Stimulated activated CD4-positive, alpha-beta T cell treated with anti-CD3 and anti-CD28 coated beads, Interleukin-1b, Interleukin-23, amount 100 ng/mL, for 48 hours (primary cell): ENCODE results near the gene OPRM1.
A peak's percentile ranks its signal among the peaks of the same experiment; 100 is the strongest.
"Not testable (repeated sequence)": the region's sequence is repeated elsewhere in the genome, so short reads cannot be mapped to it uniquely, and the experiment has no call there.

Source experiments
- DNase-seq: peaks from one replicate; pipeline ENCODE4 v3.0.0-alpha.2; 2020

Gene OPRM1

DNA sequence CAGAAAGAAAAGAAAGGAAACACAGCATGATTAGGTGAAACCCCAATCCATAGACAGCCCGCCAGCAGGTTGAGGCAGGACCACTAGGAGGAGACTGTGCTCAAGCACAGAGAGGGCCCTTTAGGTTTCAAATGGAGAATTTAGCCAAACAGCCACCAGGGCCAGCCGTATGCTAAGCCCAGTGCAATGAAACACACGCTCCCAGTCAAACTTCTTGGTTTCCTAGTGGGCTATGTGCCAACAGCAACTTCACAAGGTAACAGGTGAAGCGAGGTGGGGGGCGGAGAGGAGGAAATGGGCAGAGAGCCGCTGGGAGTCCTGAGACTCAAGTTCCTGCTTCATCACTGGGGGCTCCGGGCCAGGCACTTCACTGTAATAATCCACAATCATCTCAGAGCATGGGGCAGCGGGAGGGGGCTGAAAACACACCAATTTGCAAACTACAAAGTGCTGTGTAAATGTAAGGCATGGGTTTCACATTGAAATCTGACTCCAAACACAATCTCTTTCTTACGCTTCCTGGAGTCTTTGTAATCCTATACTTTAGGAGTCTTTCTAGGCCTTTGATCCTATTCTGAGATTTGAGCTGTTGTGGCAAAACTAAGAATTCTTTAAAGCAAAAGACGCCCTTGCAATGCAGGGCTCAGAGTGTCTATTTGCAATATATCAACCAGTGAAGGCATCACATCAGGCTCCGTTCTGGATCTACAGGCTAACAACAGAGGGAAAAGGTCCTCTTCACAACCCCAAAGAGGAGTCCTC, 117.3 kb downstream of the OPRM1 start:
- peak; percentile 72 for DNase-seq

DNA sequence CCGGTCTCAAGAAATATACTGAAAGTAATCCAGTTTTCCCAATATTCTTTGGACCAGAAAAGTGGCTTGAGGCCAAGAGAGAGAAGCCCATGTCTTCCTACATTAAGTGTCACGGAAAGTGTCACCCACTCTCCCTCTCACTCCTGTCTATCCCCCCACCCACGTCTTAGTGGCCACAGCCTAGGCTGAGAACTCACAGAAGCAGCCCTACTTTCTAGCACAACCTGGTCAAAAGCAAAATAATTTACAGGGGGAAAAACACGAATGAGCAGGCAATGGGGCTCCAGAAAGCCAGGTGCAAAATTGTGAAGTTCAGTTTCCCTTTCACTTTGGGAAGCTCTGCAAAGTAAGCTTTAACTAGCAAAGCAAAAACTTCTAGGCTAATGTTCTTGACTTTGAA, 118.0 kb downstream of the OPRM1 start:
- DNase-seq: no peak

DNA sequence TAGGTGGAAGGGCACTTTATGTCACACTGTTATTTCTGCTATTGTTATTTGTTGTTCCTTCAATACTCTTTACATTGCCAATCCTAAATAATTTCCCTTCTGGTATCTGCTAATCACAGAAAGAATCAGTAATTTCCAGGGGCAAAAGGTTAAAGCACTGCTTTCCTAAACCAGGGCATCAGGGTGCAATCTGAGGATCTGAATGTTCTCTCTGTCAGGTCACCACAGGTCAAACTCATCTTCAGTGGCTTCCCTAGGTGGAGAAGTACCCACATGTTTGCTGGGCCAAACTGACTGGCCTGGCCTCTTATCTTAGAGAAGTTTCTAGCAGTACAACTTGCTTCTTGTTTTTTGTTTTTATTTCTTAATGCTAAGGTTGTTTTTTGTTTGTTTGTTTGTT, 118.7 kb downstream of the OPRM1 start:
- DNase-seq: no peak

DNA sequence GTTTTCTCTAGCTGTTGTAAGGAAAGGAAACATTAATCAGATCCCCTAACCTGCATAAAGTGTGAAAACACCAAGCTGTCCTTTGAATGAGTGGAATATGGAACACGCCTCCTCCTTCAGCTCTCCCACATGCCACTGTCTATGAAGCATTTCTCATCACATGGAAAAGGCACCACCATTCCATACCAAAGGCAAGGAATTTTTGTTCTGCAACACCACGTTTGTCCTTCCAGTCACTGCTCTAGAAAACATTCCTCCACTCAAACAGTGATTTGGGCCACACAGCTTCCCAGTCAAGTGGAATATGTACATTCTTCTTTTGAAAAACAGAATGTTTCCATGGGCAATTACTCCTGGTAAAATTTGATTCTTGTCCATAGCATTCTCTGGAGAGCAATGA, 120.1 kb downstream of the OPRM1 start:
- no peak for DNase-seq

DNA sequence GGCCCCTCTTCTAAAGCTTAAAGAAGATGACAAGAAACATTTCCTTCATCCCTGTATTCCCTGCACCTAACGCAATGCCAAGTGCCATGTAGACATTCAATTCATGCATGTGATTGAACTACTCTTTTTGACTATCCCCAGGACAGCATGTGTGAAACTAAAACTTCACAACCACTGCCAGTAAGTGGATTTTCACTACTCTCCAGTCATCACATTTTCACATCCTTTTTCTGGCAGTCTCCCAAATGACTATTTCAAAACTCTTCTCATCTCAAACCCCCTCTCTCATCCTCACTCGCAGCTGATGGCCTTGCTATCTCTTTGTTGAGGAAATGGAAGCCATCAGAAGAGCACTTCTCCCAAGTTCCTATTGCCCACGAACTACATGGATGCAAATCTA, 122.6 kb downstream of the OPRM1 start:
- peak; percentile 30 for DNase-seq

DNA sequence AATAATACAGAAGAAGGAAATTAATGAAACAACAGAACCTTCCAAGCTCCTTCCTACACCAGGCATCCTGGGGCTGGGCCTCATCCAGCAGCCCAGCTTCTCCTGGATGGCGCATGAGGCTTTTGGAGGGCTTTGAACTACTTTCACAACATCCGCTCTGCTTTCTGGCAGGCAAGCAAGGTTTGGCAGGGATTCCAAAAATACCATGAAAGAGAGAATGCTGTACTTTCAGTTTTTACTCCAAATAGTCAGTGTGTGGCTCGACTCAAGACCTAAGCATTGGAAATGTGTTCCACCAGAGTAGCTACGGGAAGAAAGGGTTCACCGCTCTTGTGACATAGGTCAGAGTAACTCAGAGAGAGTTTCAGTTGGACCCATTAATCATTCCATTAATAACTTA, 125.4 kb downstream of the OPRM1 start:
- DNase-seq: no peak

DNA sequence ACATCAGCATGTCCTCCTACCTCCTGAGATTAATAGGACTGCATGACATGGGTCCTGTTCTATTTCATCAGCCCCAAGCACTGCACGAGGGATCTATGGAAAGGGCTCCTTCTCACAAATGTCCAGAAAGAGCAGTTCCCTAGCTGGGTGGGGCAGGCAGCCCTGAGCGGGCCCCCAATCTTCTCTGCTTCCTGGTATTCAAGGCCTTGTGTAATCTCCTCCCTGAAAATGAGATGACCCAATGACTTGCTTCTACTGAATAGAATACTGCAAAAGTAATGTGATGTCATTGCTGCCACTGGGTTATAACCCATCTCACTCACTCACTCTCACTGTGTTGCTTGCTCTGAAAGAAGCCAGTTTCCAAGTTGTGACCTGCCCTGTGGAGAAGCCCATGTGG, 126.4 kb downstream of the OPRM1 start:
- DNase-seq: no peak

DNA sequence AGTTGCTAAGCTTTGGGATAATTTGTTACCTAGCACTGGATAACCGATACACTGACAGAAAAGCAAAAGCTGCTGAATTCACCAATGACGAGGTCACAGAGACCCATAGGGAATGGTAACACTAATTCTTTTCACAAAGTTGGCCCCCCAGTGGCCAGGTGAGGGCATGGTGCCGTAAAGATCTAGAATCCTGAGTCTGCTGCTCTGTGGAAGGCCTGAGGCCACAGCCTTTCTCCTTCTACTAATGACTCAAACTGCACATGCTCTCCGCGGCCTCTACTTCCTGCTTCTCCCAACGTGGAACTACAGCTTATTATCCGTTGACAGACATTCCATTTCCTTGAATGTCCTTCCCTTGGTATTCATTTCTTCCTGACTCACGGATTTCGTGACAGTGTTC, 127.1 kb downstream of the OPRM1 start:
- DNase-seq: no peak

DNA sequence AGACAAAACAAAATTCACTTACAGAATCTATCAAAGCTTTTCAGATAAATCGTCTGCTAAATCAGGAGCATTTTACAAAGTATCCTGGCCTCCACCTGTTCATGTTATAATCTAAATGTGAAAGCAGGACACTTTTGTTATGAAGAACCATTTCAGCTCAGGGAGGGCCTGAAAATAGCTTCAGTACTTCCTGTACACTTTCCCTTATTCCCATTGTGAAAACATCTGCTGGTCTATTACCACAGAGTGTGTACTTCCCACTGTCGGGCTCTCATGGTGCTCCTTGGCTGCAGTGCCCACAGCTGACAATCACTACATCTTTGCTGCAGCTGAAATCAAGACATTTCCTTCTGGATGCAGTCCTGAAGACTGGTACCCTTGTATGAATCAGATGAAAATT, 128.1 kb downstream of the OPRM1 start:
- DNase-seq: no peak

DNA sequence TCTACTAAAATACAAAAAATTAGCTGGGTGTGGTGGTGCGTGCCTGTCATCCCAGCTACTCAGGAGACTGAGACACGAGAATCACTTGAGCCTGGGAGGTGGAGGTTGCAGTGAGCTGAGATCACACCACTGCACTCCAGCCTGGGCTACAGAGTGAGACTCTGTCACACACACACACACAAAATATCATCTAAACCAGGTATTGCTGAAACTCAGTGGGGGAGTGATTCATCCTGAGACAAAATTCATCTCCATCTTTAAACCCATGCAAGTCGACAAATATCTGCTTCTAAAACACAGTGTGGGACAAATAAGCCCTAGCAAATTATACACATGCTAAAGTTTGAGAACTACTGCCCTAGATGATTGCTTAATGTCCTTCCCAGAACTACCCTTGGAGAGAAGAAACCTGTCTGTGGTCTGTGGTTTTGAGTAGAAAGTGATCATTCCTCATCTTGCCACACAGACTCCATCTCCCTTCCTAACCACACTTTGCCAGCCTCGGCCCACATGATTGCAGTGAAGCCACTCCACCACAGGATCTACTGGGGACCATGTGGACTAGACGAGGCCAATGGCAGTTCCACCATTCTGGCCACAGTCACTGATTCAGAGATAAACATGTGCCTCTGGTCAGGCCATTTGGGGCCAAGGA, 130.3 kb downstream of the OPRM1 start:
- peak; percentile 44 for DNase-seq

DNA sequence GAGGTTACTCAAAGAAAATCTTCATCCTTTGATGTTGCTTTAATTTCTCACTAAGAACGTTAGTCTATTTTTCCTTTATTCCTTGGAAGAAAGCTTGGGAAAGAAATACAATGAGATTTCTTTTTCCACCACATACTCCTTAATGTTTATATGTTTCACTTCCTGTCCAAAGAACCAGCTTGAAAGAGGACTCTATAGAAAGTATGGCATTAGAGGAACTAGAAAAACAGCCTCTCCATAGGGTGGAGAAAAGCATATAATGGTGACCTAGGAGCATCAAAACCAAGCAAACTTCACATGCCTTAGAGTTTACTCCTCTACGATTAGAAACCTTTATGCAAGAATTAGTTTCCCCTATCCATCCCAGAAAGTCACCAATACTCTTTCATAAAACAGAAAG, 131.1 kb downstream of the OPRM1 start:
- no peak for DNase-seq

DNA sequence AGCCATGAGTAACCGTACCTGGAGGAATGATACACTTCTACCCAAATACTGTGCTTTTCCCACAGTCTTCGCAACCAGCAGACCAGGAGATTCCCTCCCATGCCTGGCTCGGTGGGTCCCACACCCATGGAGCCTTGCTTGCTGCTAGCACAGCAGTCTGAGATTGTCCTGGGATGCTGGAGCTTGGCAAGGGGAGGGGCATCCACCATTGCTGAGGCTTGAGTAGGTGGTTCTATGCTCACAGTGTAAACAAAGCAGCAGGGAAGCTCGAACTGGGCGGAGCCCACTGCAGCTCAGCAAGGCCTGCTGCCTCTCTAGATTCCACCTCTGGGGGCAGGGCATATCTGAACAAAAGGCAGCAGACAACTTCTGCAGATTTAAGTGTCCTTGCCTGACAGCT, 133.4 kb downstream of the OPRM1 start:
- peak; percentile 31 for DNase-seq

DNA sequence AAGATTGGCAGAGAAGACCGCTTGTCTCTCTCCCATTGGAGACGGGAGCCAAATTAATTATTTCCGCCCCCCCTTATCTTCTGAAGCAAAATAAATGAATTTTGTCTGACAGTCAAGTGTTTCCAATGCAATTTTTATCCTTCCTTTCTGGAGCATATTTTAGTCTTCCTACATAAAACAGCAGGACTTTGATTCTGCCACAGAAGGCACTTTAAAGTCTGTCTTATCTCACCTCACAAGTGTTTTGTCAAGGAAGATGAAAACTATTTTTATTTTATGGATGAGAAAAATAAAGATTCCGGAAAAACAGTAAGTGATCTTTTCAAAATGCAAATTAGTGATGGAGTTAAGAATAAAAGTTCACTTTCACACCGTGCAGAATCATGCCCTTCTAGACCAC, 140.4 kb downstream of the OPRM1 start:
- DNase-seq: no peak

DNA sequence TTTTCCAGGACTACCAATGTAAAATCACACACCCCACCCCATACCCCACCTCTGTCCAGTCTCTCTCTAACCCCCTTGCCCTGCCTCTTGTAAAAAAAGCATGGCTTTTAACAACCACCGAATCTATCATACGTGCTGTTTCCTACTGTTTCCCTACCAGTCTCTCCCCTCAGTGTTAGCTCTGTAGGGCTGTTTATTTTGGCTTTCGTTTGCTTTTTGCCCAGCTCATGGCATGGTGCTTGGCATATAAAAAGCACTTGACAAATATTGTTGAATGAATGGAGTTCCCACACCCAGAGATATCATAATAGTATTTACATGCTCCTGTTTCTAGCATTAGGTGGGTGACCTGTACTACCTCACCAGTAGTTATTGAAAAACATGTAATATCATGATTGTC, 148.2 kb downstream of the OPRM1 start:
- no peak for DNase-seq

DNA sequence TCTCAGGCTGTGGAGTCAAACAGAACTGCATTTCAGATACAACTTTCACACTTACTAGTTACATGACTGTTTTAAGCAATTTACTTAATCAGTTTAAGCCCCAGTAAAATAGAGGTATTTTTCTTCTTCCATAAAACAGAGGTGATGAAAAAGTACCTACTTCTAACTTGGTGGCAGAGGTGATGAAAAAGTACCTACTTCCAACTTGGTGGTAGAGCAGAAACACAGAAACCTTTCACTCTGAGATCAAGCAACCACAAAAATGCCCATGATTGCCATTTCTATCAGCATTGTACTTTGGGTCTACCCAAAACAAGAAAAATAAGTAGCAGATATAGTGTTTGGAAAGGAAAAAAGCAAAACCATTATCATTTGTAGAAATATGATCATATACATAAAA, 148.7 kb downstream of the OPRM1 start:
- no peak for DNase-seq

DNA sequence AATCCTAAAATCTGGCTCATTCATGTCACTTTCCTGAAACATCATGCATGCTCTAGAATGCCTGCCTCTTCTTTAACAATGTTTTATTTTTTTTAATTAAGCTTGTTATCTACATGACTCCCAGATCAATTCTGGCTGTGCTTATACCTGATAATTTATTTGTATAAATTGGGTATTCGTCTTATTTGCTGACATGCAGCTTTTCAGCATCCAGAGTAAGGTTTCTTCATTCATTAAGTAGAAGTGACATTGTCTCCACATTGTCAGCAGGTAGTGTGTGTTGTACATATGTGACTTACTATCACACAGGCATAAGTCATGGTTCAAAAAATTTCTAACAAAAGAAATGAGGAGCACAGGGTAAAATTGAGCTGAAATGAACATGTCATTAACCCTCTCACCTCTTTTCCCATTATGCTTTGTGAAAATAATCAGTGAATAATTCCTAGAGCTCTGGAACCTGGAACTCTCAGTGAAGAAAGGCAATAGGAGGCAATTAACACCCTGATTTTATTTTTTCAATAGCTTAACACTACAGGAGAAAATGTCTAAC, 157.4 kb downstream of the OPRM1 start:
- DNase-seq: no peak

DNA sequence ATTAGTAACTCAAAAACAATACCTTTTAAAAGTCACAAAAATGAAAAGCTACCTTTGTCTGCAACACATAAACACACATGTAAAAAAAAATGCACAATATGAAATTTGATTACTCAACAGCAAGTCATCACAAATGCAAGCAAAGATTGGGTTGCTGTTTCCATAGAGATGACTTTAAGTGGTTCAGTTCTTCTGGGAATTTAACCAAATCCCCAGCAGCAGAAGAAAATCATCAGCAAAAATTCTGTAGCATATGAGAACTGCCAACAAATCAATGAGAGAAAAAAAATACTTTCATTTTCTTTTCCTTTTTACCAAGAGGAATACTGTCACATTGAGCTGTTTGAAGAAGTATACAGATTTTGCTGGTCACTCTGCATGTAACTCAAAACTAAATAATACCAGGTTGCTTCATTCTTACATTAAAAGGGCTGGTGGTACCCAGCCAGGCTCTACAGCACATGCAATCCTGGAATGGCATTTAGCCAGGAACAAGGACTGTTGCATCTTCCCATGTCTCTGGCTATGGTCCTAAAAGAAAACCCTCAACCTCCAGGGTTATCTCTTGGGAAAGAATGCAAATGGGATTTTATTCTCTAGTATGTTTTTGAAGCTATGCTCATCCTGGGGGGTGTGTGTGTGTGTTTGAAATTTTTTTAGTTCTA, 158.3 kb downstream of the OPRM1 start:
- DNase-seq: no peak

DNA sequence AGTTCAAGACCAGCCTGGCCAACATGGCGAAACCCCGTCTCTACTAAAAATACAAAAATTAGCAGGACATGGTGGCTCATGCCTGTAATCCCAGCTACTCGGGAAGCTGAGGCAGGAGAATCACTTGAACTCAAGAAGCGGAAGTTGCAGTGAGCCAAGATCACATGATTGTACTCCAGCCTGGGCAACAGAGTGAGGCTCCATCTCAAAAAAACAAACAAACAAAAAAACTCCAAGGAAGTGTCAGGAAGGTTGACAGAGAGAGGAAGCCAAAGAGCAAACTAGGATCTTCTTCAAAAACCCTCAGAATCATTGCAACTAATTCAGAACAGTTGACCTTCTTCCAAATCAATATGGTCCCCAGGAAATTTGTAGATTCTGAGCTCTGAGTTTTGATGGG, 162.6 kb downstream of the OPRM1 start:
- not testable (repeated sequence) for DNase-seq

DNA sequence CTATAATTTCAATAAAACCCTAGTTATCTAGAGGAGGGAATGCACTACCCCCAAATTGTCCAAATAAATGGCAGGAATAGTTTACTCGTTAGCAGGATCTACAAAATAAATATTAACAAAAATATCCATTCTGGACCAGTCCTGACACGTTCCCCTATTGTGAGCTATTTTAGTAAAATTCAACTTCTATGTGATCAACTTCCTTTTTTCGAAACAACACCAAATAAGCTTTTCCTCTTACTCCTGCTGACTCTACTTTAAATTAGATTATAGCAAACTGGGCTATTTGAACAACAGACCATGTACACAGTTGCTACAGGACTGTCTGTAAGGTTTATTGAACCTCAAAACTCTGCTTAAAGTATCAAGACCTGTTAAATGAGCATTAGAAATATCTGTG, 163.3 kb downstream of the OPRM1 start:
- DNase-seq: no peak

DNA sequence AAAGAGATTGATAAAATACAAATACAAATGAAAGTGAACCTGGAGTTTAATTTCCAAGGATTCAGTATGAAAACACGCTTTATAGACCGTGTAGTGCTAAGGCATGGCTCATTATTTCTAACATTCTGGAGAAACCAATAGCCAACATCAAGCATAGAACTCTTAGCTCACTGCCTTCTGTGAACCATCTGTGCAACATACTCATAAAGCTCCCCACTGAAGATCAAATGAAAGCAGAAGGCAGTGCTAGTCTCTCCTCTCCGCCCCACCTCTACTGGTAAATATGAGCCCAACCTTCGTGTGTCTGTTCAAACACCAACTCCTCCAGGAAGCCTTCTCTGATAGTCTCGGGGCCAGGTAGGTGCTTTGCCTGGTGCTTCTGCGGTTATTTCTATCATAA, 163.9 kb downstream of the OPRM1 start:
- no peak for DNase-seq

DNA sequence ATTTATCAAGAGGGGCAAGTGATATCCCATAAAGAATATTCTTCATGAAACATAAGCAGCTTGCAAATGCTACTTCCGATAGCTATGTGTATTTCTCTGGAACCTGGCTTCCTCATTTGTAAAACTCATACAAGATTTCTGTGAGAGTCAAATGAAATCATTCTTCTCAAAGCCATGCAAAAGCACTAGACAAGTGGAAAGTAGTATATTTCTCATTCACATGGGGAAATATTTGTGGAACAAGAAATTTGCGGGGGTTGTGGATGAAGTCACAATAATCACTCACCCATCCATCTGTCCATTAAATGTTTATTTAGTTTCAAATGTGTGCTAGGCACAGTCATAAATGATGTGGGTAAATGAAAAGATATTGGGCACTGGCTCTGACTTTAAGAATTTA, 167.1 kb downstream of the OPRM1 start:
- DNase-seq: no peak

DNA sequence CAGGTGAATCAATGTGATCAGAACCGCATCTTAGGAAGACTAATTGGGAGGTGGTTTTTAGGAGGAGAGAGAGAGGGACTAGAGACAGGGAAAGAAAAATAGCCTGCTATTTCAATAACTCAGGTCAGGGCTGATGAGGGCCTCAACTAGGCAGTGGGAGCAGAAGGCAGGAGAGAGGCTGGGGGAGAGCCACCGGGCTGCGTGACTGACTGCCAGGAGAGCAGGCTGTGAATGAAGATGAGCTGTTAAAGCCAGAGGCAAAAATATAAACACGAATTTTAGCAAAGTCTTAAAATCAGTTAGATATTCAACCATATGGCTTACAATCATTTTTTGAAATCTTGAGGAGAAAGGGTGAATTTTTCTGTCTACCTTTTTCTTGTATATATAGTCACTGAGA, 168.0 kb downstream of the OPRM1 start:
- no peak for DNase-seq

DNA sequence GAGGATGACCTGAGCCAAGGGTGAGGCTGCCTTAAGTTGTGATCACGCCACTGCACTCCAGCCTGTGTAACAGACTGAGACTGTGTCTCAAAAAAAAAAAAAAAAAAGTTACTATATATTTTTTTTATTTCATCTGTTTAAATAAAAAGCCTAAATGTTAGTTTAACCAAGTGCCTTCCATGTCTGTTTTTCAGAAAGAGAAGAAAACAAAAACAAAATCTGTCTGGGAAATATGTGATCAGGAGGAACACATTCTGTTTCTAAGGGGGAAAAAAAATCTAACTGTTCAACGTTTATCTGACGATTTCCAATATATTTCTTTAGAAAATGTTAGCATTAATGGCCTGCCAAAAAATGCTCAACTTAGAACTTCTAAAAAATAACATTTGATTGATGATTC, 170.5 kb downstream of the OPRM1 start:
- no peak for DNase-seq

DNA sequence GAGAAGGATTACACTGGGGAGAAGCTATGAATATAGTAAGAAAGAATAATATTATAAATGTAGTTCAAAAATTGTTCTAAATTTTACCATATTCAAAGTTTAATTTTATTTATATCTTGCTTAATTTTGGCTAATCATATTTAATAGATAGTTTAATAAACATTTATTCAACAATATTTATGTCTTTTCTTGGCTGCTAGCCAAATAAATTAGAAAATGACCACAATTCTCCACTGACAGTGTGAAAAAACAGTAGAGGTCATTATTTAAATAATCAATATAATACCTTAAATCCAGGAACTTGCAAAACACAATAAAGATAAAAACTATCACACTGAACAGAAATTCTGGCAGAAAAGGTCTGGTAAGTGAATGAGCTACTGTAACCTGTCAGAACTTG, 171.6 kb downstream of the OPRM1 start:
- DNase-seq: no peak
